HepG2 (cell line): ENCODE data around the gene HSPE1. TPM values are rescaled to one million over a fixed set of nuclear protein-coding genes. Genes with fewer than 3 reads are reported as not detected.

Source experiments
- ATAC-seq: fragments of 200-7000 bp; cut with Tn5 transposase; 3 replicates; pipeline ENCODE4 v1.9.1; 2020; ENCODE audit warnings: mild to moderate bottlenecking, moderate library complexity
- BruUV-seq: library from RNA; stranded (reverse); fragments of 400-500 nt; replicated peaks from 2 replicates; lab custom pipeline; 2021; lab: Mats Ljungman, UMichigan
- CTCF ChIA-PET: fragments of 300-600 bp; formaldehyde crosslinking; extraction: SDS; loops from one replicate; lab custom pipeline; 2021; ENCODE audit warnings: low total read pairs, inconsistent platforms, low intra/inter-chr PET ratio; lab: Yijun Ruan, JAX
- POLR2A ChIA-PET: fragments of 350-600 bp; sonication (Branson Sonifier 250); formaldehyde crosslinking; loops from one replicate; lab custom pipeline; 2020; ENCODE audit warnings: antibody characterized with exemption, inconsistent platforms; lab: Yijun Ruan, JAX
- DNase-seq: peaks from one replicate; pipeline ENCODE4 v3.0.0-alpha.2; 2015; ENCODE audit warnings: low spot score
- FAIRE-seq: peaks from 3 replicates; lab custom pipeline; 2011; peaks lifted over from hg19 to GRCh38; lab: Jason Lieb, UNC
- H2AFZ ChIP-seq: one replicate; pipeline ENCODE4 v1.6.1; 2011; ENCODE audit warnings: low read length, inconsistent platforms
- H3K27ac ChIP-seq: fragments of 300-600 bp; 3 replicates; pipeline ENCODE4 v1.8.0; 2011; ENCODE audit warnings: mixed run types, mild to moderate bottlenecking, mixed read lengths, low read length, inconsistent platforms; ENCODE audit not compliant: insufficient read depth; ENCODE audit errors: extremely low read length
- H3K27me3 ChIP-seq, 2 experiments: fragments of 200-600 bp in 1 of 2; 2 replicates in 1 of 2; 3 replicates in 1 of 2; pipeline versions ENCODE4 v1.6.0 to v1.8.0; 2011; ENCODE audit warnings: low read length in 2 of 2, mild to moderate bottlenecking in 2 of 2, moderate library complexity in 2 of 2, inconsistent platforms in 1 of 2; ENCODE audit not compliant: insufficient read depth in 2 of 2, control insufficient read depth in 1 of 2
- H3K36me3 ChIP-seq, 2 experiments: fragments of 200-600 bp in 1 of 2; replicated peaks in 1 of 2; 2 replicates in 1 of 2; 3 replicates in 1 of 2; pipeline versions ENCODE4 v1.5.1 to v1.8.0; 2011; ENCODE audit warnings: low read length in 2 of 2, inconsistent platforms in 1 of 2; ENCODE audit not compliant: insufficient read depth in 2 of 2, control insufficient read depth in 1 of 2
- H3K4me1 ChIP-seq: 2 replicates; pipeline ENCODE4 v1.5.1; 2012; ENCODE audit warnings: low read length, inconsistent platforms; ENCODE audit not compliant: insufficient read depth
- H3K4me2 ChIP-seq: 2 replicates; pipeline ENCODE4 v1.6.0; 2011; ENCODE audit warnings: low read depth, low read length, inconsistent platforms
- H3K4me3 ChIP-seq, 3 experiments: fragments of 200-600 bp in 1 of 3; sonication (generic), shearing (Covaris generic) in 1 of 3; replicated peaks in 1 of 3; 2 replicates each; pipeline ENCODE4 v1.5.1; 2011 to 2016; ENCODE audit warnings: low read length in 3 of 3, inconsistent platforms in 2 of 3, low read depth in 2 of 3, mild to moderate bottlenecking in 2 of 3, control low read depth in 1 of 3, mixed read lengths in 1 of 3; ENCODE audit not compliant: insufficient read depth in 1 of 3
- H3K79me2 ChIP-seq: one replicate; pipeline ENCODE4 v1.6.1; 2011; ENCODE audit warnings: low read length, inconsistent platforms; ENCODE audit not compliant: insufficient read depth
- H3K9ac ChIP-seq: 2 replicates; pipeline ENCODE4 v1.6.0; 2011; ENCODE audit warnings: mild to moderate bottlenecking, low read depth, low read length, inconsistent platforms; ENCODE audit not compliant: insufficient read depth
- H3K9me3 ChIP-seq: 2 replicates; pipeline ENCODE4 v1.5.1; 2012; ENCODE audit warnings: mild to moderate bottlenecking, low read length
- H4K20me1 ChIP-seq: 2 replicates; pipeline ENCODE4 v1.6.0; 2011; ENCODE audit warnings: inconsistent platforms, mild to moderate bottlenecking, low read length, moderate library complexity; ENCODE audit not compliant: insufficient read depth
- CTCF ChIP-seq: sonication (generic); formaldehyde crosslinking; IDR thresholded peaks from 2 replicates; pipeline ENCODE4 v1.5.0; 2020; ENCODE audit warnings: mild to moderate bottlenecking, missing genetic modification reagents, moderate library complexity
- HOXD1 ChIP-seq: sonication (generic); formaldehyde crosslinking; IDR thresholded peaks from 2 replicates; pipeline ENCODE4 v1.5.0; 2020; ENCODE audit warnings: missing genetic modification reagents
- PBX2 ChIP-seq: IDR thresholded peaks from 2 replicates; pipeline ENCODE4 v1.6.1; 2016; ENCODE audit warnings: control low read depth
- SIX1 ChIP-seq: sonication (generic); formaldehyde crosslinking; IDR thresholded peaks from 2 replicates; pipeline ENCODE4 v1.4.0; 2020; ENCODE audit warnings: missing genetic modification reagents, borderline replicate concordance
- ZNF670 ChIP-seq: sonication (generic); formaldehyde crosslinking; IDR thresholded peaks from 2 replicates; pipeline ENCODE4 v1.8.0; 2022; ENCODE audit warnings: mild to moderate bottlenecking, missing genetic modification reagents, borderline replicate concordance
- WGBS: methylation state at CpG from one replicate; pipeline ENCODE4 v1.1.6; 2017; ENCODE audit warnings: low lambda C conversion rate; 5-methylcytosine and 5-hydroxymethylcytosine counted together
- in situ Hi-C: cut with HindIII; loops from 2 replicates; pipeline ENCODE4 v1.10.0; 2017; ENCODE audit warnings: low pct_unique_long_range_greater_than_20kb; ENCODE audit not compliant: extremely low pct_ligation_motif_present
- intact Hi-C: fragments of 100-400 bp; cut with micrococcal nuclease; formaldehyde crosslinking; loops from one replicate; pipeline ENCODE4 v1.10.0; 2022; ENCODE audit not compliant: unreplicated experiment
- polyA plus RNA-seq, 8 experiments: library from polyadenylated mRNA; depleted of rRNA in 3 of 8; stranded (reverse) in 7 of 8; unstranded in 1 of 8; fragments of >200 nt; fragmentation: Illumina TruSeq in 4 of 8; extraction: Trizol in 4 of 8; gene quantifications; 2 replicates each; pipeline versions ENCODE4 v1.2.1 to v1.2.3, GENCODE V29; 2011 to 2016; ENCODE audit warnings: low read depth in 4 of 8, missing spikeins in 1 of 8, mixed read lengths in 1 of 8; ENCODE audit not compliant: insufficient read depth in 1 of 8
- total RNA-seq, 5 experiments: library from RNA; depleted of rRNA; stranded (reverse); fragments of >200 nt; fragmentation: Illumina TruSeq; extraction: Trizol; gene quantifications; 2 replicates each; pipeline ENCODE4 v1.2.3, GENCODE V29; 2016; ENCODE audit warnings: low read depth in 1 of 5

Gene HSPE1
- total and polyA plus RNA-seq, 2 of the 13 experiments (the other 11 are each of a cell fraction or from before 2014, with no cell fraction given): 244 to 823 TPM

- H3K4me3 ChIP-seq: peak overlapping the region; percentile 43 to 98 (median 89); a peak in 5 of 6 replicates
- FAIRE-seq (no peak), ATAC-seq (no peak), DNase-seq (no peak)
- 90% methylated on average over 3 of the region's 3 CpGs for WGBS
- no TSS peak for BruUV-seq
- in situ Hi-C loops (loop anchor here (10.0 kb wide), 1 partner anchor 190 kb away; the partner anchor contains the start of gene MARS2), intact Hi-C loops (loop anchor here (1.0 to 5.0 kb wide), 3 partner anchors 14 to 263 kb away; partner anchors contain the start of gene HSPE1)
- H3K27ac ChIP-seq: peak overlapping the region; percentile 77
- H2AFZ ChIP-seq: peak overlapping the region; percentile 60
- H3K79me2 ChIP-seq: peaks cover 44% of the 10 kb centered on the region
- peak overlapping the region; percentile 97 for H3K9ac ChIP-seq
- peak overlapping the region; percentile 79 for H3K4me2 ChIP-seq
- CTCF ChIA-PET: no interaction called here
- POLR2A ChIA-PET: interaction anchor here (1.9 to 5.6 kb wide), 9 partner anchors 9 to 191 kb away, joined by 7 to 177 read pairs (median 25); partner anchors contain the start of genes COQ10B, HSPD1, HSPE1 and MARS2
- H4K20me1 ChIP-seq: peaks cover 24% of the 10 kb centered on the region
- no peaks in the 10 kb centered on the region; a peak in 1 of 5 replicates for H3K27me3 ChIP-seq
- no peaks in the 10 kb centered on the region for H3K9me3 ChIP-seq
- TF ChIP-seq CTCF (CRISPR knock-in tag) (no peak), ZNF670 (CRISPR knock-in tag) (0 out of 2 replicates have a peak, but pooled peaks have one; percentile 3), HOXD1 (CRISPR knock-in tag) (no peak), SIX1 (CRISPR knock-in tag) (peak; percentile 11; the same call in 1 of the 2 replicates), PBX2 (CRISPR knock-in tag) (0 out of 2 replicates have a peak, but pooled peaks have one; percentile 13)
- no peaks in the 10 kb centered on the region for H3K36me3 ChIP-seq
- peaks cover 45% of the 10 kb centered on the region for H3K4me1 ChIP-seq
Measured at GRCh38 chr2:197514754-197515153, 14.6 kb downstream of the HSPE1 start.
